H9 (cell line): ENCODE data around the gene STIMATE. TPM values are rescaled to one million over a fixed set of nuclear protein-coding genes. Genes with fewer than 3 reads are reported as not detected.

ENCODE experiments used
- DNase-seq: peaks from one replicate; pipeline ENCODE4 v3.0.0-alpha.2; 2017
- H2AFZ ChIP-seq: one replicate; pipeline ENCODE4 v1.6.1; 2013; ENCODE audit warnings: mild to moderate bottlenecking, low read length, control low read depth, moderate library complexity
- H2AK5ac ChIP-seq: 2 replicates; pipeline ENCODE4 v1.6.1; 2013; ENCODE audit warnings: low read length, control low read depth, mixed read lengths; ENCODE audit not compliant: insufficient read length
- H2BK120ac ChIP-seq: one replicate; pipeline ENCODE4 v1.6.1; 2013; ENCODE audit warnings: low read depth, mild to moderate bottlenecking, low read length, control low read depth, inconsistent platforms; ENCODE audit not compliant: poor library complexity, severe bottlenecking
- H2BK12ac ChIP-seq: 2 replicates; pipeline ENCODE4 v1.6.1; 2013; ENCODE audit warnings: low read length, control low read depth, mixed read lengths, low read depth; ENCODE audit not compliant: insufficient read length
- H2BK15ac ChIP-seq: 2 replicates; pipeline ENCODE4 v1.6.1; 2013; ENCODE audit warnings: low read depth, low read length, control low read depth
- H2BK20ac ChIP-seq: one replicate; pipeline ENCODE4 v1.6.1; 2013; ENCODE audit warnings: low read depth, mild to moderate bottlenecking, low read length, control low read depth, inconsistent platforms; ENCODE audit not compliant: poor library complexity, severe bottlenecking
- H2BK5ac ChIP-seq: 2 replicates; pipeline ENCODE4 v1.6.1; 2013; ENCODE audit warnings: low read length, control low read depth, mixed read lengths; ENCODE audit not compliant: insufficient read length
- H3K14ac ChIP-seq: 2 replicates; pipeline ENCODE4 v1.6.1; 2013; ENCODE audit warnings: low read length, control low read depth; ENCODE audit not compliant: insufficient read depth
- H3K18ac ChIP-seq: 2 replicates; pipeline ENCODE4 v1.6.1; 2013; ENCODE audit warnings: low read depth, mild to moderate bottlenecking, mixed read lengths, low read length, control low read depth; ENCODE audit not compliant: insufficient read length
- H3K23ac ChIP-seq: 2 replicates; pipeline ENCODE4 v1.6.1; 2013; ENCODE audit warnings: low read length, control low read depth, mixed read lengths, low read depth; ENCODE audit not compliant: insufficient read length
- H3K23me2 ChIP-seq: 2 replicates; pipeline ENCODE4 v1.6.1; 2013; ENCODE audit warnings: low read depth, mild to moderate bottlenecking, mixed read lengths, low read length, control low read depth; ENCODE audit not compliant: insufficient read length, poor library complexity, severe bottlenecking
- H3K27ac ChIP-seq: 2 replicates; pipeline ENCODE4 v1.5.1; 2013; ENCODE audit warnings: low read length, control low read depth, mixed read lengths, low read depth; ENCODE audit not compliant: insufficient read length
- H3K27me3 ChIP-seq: 2 replicates; pipeline ENCODE4 v1.6.1; 2013; ENCODE audit warnings: low read length, control low read depth, inconsistent platforms; ENCODE audit not compliant: insufficient read depth
- H3K4ac ChIP-seq: 2 replicates; pipeline ENCODE4 v1.6.1; 2013; ENCODE audit warnings: low read depth, mild to moderate bottlenecking, control low read depth, inconsistent platforms, low read length, moderate library complexity
- H3K4me1 ChIP-seq: 2 replicates; pipeline ENCODE4 v1.6.1; 2013; ENCODE audit warnings: low read length, control low read depth, inconsistent platforms; ENCODE audit not compliant: insufficient read depth
- H3K4me2 ChIP-seq: 2 replicates; pipeline ENCODE4 v1.6.1; 2013; ENCODE audit warnings: low read length, control low read depth, mixed read lengths; ENCODE audit not compliant: insufficient read length, insufficient read depth
- H3K56ac ChIP-seq: 2 replicates; pipeline ENCODE4 v1.6.1; 2013; ENCODE audit warnings: low read depth, mild to moderate bottlenecking, mixed read lengths, low read length, control low read depth; ENCODE audit not compliant: insufficient read length
- H3K79me1 ChIP-seq: 2 replicates; pipeline ENCODE4 v1.6.1; 2013; ENCODE audit warnings: low read depth, mild to moderate bottlenecking, moderate library complexity, low read length, control low read depth, inconsistent platforms; ENCODE audit not compliant: insufficient read depth, poor library complexity, severe bottlenecking
- H3K79me2 ChIP-seq: 2 replicates; pipeline ENCODE4 v1.6.1; 2013; ENCODE audit warnings: low read length, control low read depth, inconsistent platforms; ENCODE audit not compliant: insufficient read depth
- H3K9ac ChIP-seq: 2 replicates; pipeline ENCODE4 v1.6.1; 2013; ENCODE audit warnings: low read length, control low read depth, mixed read lengths; ENCODE audit not compliant: insufficient read length; ENCODE audit errors: extremely low read depth
- H3K9me3 ChIP-seq: one replicate; pipeline ENCODE4 v1.6.1; 2013; ENCODE audit warnings: low read depth, low read length, inconsistent platforms; ENCODE audit not compliant: control insufficient read depth
- H3T11ph ChIP-seq: one replicate; pipeline ENCODE4 v1.6.1; 2013; ENCODE audit warnings: mild to moderate bottlenecking, low read length, control low read depth, inconsistent platforms
- H4K20me1 ChIP-seq: one replicate; pipeline ENCODE4 v1.6.1; 2013; ENCODE audit not compliant: control insufficient read depth, insufficient read length, insufficient read depth
- H4K5ac ChIP-seq: 2 replicates; pipeline ENCODE4 v1.6.1; 2013; ENCODE audit warnings: low read depth, mild to moderate bottlenecking, mixed read lengths, low read length, control low read depth; ENCODE audit not compliant: insufficient read length
- H4K8ac ChIP-seq: replicated peaks from 2 replicates; pipeline ENCODE4 v1.6.1; 2013; ENCODE audit warnings: low read length, control low read depth, mixed read lengths, low read depth; ENCODE audit not compliant: insufficient read length
- H4K91ac ChIP-seq: 2 replicates; pipeline ENCODE4 v1.6.1; 2013; ENCODE audit warnings: low read depth, mild to moderate bottlenecking, moderate library complexity, mixed read lengths, low read length, control low read depth; ENCODE audit not compliant: insufficient read length
- H3K27ac Mint-ChIP-seq, 3 experiments: 2 replicates in 2 of 3; 3 replicates in 1 of 3; pipeline ENCODE4 v1.8.0; 2020 to 2021; ENCODE audit warnings: mixed read lengths in 3 of 3, mild to moderate bottlenecking in 1 of 3, moderate library complexity in 1 of 3
- H3K27me3 Mint-ChIP-seq: 2 replicates; pipeline ENCODE4 v1.8.0; 2021; ENCODE audit warnings: low read depth, mild to moderate bottlenecking, moderate library complexity, mixed read lengths
- H3K36me3 Mint-ChIP-seq, 3 experiments: 2 replicates in 2 of 3; 3 replicates in 1 of 3; pipeline ENCODE4 v1.8.0; 2020 to 2021; ENCODE audit warnings: low read depth in 3 of 3, mixed read lengths in 3 of 3; ENCODE audit not compliant: insufficient read depth in 1 of 3
- H3K4me1 Mint-ChIP-seq, 2 experiments: 2 replicates each; pipeline ENCODE4 v1.8.0; 2020; ENCODE audit warnings: mixed read lengths in 2 of 2
- H3K4me3 Mint-ChIP-seq, 2 experiments: 2 replicates in 1 of 2; 3 replicates in 1 of 2; pipeline ENCODE4 v1.8.0; 2020 to 2021; ENCODE audit warnings: mild to moderate bottlenecking in 2 of 2, mixed read lengths in 2 of 2, moderate library complexity in 1 of 2
- H3K9me3 Mint-ChIP-seq, 2 experiments: 2 replicates in 1 of 2; 3 replicates in 1 of 2; pipeline ENCODE4 v1.8.0; 2020; ENCODE audit warnings: mild to moderate bottlenecking in 2 of 2, mixed read lengths in 2 of 2, moderate library complexity in 1 of 2
- CTCF ChIP-seq: fragments of 200-600 bp; sonication (generic); conservative IDR thresholded peaks from 3 replicates; pipeline ENCODE4 v1.8.0; 2021; ENCODE audit warnings: antibody characterized with exemption, mild to moderate bottlenecking
- WGBS: extraction: QIAGEN DNeasy Blood & Tissue Kit; methylation state at CpG from one replicate; pipeline ENCODE4 v1.1.7; 2013; ENCODE audit warnings: missing lambda C conversion rate, low lambda C conversion rate, mixed read lengths; ENCODE audit not compliant: insufficient read length; ENCODE audit errors: extremely low coverage; 5-methylcytosine and 5-hydroxymethylcytosine counted together
- total RNA-seq: library from RNA; stranded (reverse); gene quantifications from 2 replicates; pipeline ENCODE4 v1.2.1, GENCODE V29; 2021

Gene STIMATE
- total RNA-seq, 1 experiment from 2014 or later: 25.6 TPM

GRCh38 chr3:52790741-52791140, 106.6 kb downstream of the STIMATE start:
- no peaks in the 10 kb centered on the region; a peak in 1 of 5 replicates for H3K9me3 Mint-ChIP-seq
- Histone ChIP-seq H2BK5ac (no peak overlapping the region), H2BK120ac (no peak overlapping the region), H4K91ac (no peak overlapping the region), H4K8ac (no peak overlapping the region), H2BK20ac (no peak overlapping the region), H3K14ac (no peak overlapping the region; the same call in 1 of the 2 replicates), H2BK15ac (no peak overlapping the region), H2AFZ (no peak overlapping the region), H3K27ac (no peak overlapping the region), H2BK12ac (no peak overlapping the region), H3K23ac (no peak overlapping the region), H4K20me1 (no peaks in the 10 kb centered on the region), H3K4me1 (no peaks in the 10 kb centered on the region), H3K4ac (no peak overlapping the region), H3K9me3 (no peaks in the 10 kb centered on the region), H3K23me2 (no peaks in the 10 kb centered on the region), H2AK5ac (no peak overlapping the region), H3K27me3 (no peaks in the 10 kb centered on the region), H3K79me2 (no peaks in the 10 kb centered on the region), H3K79me1 (no peaks in the 10 kb centered on the region), H3K9ac (no peak overlapping the region), H3K56ac (no peak overlapping the region), H3T11ph (no peak overlapping the region), H3K4me2 (no peak overlapping the region), H4K5ac (no peak overlapping the region), H3K18ac (no peak overlapping the region)
- no peaks in the 10 kb centered on the region for H3K4me1 Mint-ChIP-seq
- H3K36me3 Mint-ChIP-seq: no peaks in the 10 kb centered on the region; a peak in 1 of 7 replicates
- no peak overlapping the region for H3K4me3 Mint-ChIP-seq
- H3K27ac Mint-ChIP-seq: no peak overlapping the region; a peak in 1 of 7 replicates
- no peak for DNase-seq
- WGBS: no CpG with 5 or more reads among the region's 13 CpGs
- peaks cover 2% of the 10 kb centered on the region for H3K27me3 Mint-ChIP-seq
- TF ChIP-seq CTCF: no peak
